OCI-M2 (cell line): ENCODE results near the gene THTPA.
"Not testable (repeated sequence)": the region's sequence is repeated elsewhere in the genome, so short reads cannot be mapped to it uniquely, and the experiment has no call there.

Source experiments
- DNase-seq: peaks from one replicate; lab custom pipeline; 2025; ENCODE audit not compliant: unreplicated experiment; lab: John Stamatoyannopoulos, UW

THTPA gene

GRCh38 chr14:23582906-23583760 lies 27.1 kb downstream of the THTPA start:
- DNase-seq: no peak

DNA sequence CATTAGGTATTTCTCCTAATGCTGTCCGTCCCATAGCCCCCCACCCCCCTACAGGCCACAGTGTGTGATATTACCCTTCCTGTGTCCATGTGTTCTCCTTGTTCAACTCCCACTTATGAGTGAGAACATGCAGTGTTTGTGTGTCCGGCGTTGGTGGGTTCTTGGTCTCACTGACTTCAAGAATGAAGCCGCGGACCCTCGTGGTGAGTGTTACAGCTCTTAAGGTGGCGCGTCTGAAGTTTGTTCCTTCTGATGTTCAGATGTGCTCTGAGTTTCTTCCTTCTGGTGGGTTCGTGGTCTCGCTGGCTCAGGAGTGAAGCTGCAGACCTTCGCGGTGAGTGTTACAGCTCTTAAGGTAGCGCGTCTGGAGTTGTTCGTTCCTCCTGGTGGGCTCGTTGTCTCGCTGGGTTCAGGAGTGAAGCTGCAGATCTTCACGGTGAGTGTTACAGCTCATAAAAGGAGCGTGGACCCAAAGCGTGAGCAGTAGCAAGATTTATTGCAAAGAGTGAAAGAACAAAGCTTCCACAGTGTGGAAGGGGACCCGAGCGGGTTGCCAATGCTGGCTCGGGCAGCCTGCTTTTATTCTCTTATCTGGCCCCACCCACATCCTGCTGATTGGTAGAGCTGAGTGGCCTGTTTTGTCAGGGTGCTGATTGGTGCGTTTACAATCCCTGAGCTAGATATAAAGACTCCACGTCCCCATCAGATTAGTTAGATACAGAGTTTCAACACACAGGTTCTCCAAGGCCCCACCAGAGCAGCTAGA lies 27.9 kb downstream of the THTPA start:
- DNase-seq: not testable (repeated sequence)

DNA sequence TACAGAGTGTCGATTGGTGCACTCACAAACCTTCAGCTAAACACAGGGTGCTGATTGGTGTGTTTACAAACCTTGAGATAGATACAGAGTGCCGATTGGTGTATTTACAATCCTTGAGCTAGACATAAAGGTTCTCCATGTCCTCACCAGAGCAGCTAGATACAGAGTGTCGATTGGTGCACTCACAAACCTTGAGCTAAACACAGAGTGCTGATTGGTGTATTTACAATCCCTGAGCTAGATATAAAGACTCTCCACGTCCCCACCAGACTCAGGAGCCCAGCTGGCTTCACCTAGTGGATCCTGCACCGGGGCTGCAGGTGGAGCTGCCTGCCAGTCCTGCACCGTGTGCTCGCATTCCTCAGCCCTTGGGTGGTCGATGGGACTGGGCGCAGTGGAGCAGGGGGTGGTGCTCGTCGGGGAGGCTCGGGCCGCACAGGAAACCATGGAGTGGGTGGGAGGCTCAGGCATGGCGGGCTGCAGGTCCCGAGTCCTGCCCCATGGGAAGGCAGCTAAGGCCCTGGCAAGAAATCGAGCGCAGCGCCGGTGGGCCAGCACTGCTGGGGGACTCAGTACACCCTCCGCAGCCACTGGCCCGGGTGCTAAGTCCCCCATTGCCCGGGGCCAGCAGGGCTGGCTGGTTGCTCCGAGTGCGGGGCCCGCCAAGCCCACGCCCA lies 28.6 kb downstream of the THTPA start:
- DNase-seq: not testable (repeated sequence)

- peak; percentile 44 for DNase-seq
Measured at GRCh38 chr14:23588884-23589598, 33.0 kb downstream of the THTPA start.

DNA sequence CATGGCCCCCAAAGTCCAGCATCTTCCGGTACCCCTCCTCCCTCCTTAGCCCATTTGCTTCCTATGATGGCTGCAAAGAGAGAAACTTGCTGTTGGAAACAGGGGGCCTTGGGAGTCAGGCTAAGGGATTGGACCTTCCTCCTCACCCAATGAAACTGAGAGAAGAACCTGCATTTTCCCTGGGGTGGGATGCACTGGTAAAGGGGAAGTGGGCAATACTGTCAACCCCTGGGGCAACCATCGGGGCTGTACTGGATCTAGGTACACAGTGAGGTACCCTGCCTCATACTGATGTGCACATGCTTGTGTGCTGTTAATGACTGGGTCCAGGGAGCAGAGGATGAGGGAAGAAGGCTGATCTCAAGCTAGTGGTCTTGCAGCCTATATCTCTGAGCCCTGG lies 33.5 kb downstream of the THTPA start:
- no peak for DNase-seq

- DNase-seq: no peak
Measured at GRCh38 chr14:23590198-23590597, 34.1 kb downstream of the THTPA start.

DNA sequence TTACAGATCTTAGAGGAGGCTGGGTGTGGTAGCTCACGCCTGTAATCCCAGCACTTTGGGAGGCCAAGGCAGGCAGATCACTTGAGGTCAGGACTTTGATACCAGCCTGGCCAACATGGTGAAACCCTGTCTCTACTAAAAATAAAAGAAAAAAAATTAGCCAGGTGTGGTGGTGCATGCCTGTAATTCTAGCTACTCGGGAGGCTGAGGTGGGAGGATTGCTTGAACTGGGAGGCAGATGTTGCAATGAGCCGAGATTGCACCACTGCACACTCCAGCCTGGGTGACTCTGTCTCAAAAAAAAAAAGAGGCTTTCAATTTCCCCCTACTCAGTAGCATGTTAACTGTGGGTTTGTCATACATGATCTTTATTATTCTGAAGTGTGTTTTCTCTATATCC lies 38.1 kb downstream of the THTPA start:
- not testable (repeated sequence) for DNase-seq

GRCh38 chr14:23600322-23600707 lies 44.2 kb downstream of the THTPA start:
- no peak for DNase-seq

DNA sequence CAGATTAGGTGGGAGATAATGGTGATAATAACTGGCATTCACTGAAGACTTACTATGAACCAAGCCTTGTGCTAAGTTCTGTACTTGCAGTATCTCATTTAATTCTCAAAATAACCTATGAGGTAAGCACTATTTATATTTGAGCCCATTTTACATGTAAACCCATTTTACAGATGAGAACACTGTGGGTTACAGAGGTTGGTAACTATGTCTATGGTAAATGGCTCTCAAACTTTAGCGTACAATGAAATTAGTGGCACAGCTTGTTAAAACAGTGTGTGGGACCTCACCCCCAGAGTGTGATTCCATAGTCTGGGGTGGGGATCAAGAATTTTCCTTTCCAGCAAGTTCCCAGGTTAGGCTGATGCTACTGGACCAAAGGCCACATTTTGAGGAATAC lies 44.7 kb downstream of the THTPA start:
- no peak for DNase-seq

DNA sequence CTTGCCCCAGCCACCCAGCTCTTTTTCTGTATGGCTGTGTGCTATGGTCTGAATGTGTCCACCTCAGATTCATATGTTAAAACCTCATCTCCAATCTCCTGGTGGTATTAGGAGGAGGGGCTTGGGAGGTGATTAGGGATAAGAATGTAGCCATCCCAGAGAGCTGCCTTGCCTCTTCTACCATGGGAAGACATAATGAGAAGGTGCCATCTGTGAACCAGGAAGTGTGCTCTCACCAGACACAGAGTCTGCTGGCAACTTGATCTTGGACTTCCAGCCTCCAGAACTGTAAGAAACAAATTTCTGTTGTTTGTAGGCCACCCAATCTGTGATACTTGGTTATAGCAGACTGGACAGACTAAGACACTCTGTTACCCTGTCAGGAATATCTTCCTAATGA lies 45.4 kb downstream of the THTPA start:
- DNase-seq: no peak

DNA sequence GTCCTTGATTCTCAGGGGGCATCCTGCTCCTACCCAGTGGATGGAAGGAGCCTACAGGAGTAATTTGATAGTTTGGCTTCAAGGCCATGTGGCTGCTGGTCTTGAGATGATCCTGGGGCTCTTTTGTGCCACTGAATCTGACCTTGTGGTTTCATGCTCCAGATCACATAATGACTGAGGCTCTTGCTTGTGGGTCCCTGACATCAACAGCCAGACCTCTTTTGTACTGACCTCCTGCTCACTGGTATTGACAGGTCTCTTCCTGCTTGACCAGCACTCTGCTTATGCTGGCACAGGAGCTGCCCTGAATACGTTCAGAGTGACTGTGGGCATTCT lies 45.7 kb downstream of the THTPA start:
- DNase-seq: no peak

DNA sequence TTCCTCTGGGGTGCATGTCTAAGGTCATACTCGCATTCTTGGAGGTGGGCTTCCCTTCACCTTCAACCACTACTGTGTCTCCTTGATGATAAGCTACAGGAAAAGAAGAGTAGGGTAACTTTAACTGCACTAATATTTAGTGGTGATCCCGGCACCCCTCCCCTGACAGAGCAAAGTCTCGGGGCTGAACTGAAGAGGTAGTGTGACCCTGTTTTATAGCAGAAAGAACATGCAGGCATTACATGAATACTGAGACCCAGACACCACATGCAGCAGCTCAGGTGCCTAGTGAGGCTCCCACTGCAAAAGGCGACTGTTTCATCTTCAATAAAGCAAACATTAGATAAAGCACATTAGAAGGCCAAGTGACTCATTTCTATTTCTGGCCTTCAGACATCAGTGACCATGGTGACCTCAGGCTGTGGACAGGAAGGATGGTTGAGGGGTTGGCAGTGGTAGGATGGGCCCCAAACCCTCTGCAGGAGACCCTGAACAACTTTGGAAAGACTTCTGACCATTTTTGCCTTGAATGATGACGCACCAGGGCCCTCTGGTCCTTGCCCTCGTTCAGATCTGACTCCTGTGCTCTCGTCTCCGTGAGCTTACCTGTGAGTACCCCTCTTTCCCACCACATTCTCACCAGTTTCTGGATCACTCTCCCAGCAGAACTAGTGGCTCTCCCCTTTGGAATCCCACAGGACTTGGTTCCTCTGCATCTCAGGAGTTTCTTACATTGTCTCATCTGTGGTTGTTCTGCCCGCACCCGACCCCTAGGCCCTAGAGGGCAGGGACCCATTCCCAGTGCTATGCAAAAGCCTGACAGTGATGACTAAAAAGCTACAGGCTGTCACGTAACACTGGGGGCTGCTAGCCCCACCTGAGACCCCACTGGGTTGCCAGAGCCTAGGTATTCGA lies 46.4 kb downstream of the THTPA start:
- no peak for DNase-seq

GRCh38 chr14:23603103-23603502 lies 47.0 kb downstream of the THTPA start:
- no peak for DNase-seq

DNA sequence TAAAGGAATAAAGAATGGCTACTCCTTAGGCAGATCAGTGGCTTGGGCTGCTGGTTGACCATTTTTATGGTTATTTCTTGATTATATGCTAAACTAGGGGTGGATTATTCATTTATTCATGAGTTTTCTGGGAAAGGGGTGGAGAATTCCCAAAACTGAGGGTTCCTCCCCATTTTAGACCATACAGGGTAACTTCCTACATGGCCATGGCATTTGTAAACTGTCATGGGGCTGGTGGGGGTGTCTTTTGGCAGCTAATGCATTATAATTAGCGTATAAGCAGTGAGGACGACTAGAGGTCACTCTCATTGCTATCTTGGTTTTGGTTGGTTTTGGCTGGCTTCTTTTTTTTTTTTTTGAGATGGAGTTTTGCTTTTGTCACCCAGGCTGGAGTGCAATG lies 48.1 kb downstream of the THTPA start:
- DNase-seq: no peak

- DNase-seq: no peak
Measured at GRCh38 chr14:23604675-23605170, 48.7 kb downstream of the THTPA start.

- DNase-seq: no peak
Measured at GRCh38 chr14:23605931-23606585, 50.0 kb downstream of the THTPA start.

DNA sequence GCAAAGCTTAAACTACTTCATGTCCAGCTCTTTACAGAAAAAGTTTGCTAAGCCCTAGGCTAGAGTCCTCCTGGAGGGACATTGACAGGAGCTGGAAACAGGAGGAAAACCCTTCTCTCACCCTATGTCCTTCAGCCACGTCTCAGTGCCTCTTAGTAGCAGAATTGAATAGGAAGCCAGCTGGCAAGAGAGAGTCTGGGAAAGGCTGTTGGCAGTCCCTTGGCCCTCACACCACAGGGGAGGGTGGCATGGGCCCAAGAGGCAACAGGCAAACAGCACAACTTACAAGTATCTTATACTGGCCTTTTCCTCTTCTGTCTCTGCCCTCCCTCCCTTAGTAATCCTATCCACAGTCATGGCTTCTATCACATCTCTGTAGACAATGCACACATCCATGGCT lies 52.4 kb downstream of the THTPA start:
- DNase-seq: no peak

- DNase-seq: no peak
Measured at GRCh38 chr14:23609001-23609400, 52.9 kb downstream of the THTPA start.

DNA sequence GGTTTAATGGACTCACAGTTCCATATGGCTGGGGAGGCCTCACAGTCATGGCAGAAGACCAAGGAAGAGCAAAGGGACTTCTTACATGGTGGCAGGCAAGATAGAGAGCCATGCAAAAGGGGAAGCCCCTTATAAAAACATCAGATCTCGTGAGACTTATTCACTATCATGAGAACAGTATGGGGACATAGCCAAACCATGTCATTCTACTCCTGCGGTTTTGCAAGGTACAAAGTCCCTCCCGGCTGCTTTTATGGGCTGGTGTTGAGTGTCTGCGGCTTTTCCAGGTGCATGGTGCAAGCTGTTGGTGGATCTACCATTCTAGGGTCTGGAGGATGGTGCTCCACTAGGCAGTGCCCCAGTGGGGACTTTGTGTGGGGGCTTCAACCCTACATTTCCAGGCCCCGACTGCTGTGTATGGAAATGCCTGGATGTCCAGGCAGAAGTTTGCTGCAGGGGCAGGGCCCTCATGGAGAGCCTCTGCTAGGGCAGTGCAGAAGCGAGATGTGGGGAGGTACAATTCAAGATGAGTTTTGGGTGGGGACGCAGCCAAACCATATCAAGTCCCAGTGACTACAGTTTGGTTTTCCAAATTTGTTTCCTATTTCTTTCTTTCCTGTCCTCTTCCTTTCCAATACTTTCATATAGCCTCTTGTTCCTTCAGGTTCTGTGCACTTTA lies 53.5 kb downstream of the THTPA start:
- DNase-seq: not testable (repeated sequence)
